ENCODE measurements around the gene TMEM179. TPM values are rescaled to one million over a fixed set of nuclear protein-coding genes. Genes with fewer than 3 reads are reported as not detected.

TMEM179 gene
- total RNA-seq, 2 experiments from 2014 or later, result 0.17 to 0.21 TPM

GRCh38 chr14:104577426-104577825, 27.1 kb downstream of the TMEM179 start:
- intact Hi-C loops (cut with micrococcal nuclease), result no loop called here
- H3K9me3 Mint-ChIP-seq, result no peaks in the 10 kb centered on the region
- CTCF ChIA-PET, result no interaction called here

GRCh38 chr14:104576970-104577332, 27.6 kb downstream of the TMEM179 start:
- Mint-ChIP-seq H3K4me1 (ENCODE audit: low read depth) (no peaks in the 10 kb centered on the region), H3K27ac (no peak overlapping the region), H3K4me3 (no peak overlapping the region), H3K27me3 (ENCODE audit: low read depth) (no peaks in the 10 kb centered on the region), H3K36me3 (ENCODE audit: low read depth) (no peaks in the 10 kb centered on the region), H3K9me3 (no peaks in the 10 kb centered on the region)
- intact Hi-C loops (cut with micrococcal nuclease), result no loop called here
- CTCF ChIA-PET, result no interaction called here
- no peak for DNase-seq

More at GRCh38 chr14:104577426-104577825, 27.1 kb downstream of the TMEM179 start:
- Mint-ChIP-seq H3K27me3 (ENCODE audit: low read depth) (no peaks in the 10 kb centered on the region), H3K36me3 (ENCODE audit: low read depth) (no peaks in the 10 kb centered on the region), H3K27ac (no peak overlapping the region), H3K4me3 (no peak overlapping the region), H3K4me1 (ENCODE audit: low read depth) (no peaks in the 10 kb centered on the region)
- DNase-seq, result no peak

DNA sequence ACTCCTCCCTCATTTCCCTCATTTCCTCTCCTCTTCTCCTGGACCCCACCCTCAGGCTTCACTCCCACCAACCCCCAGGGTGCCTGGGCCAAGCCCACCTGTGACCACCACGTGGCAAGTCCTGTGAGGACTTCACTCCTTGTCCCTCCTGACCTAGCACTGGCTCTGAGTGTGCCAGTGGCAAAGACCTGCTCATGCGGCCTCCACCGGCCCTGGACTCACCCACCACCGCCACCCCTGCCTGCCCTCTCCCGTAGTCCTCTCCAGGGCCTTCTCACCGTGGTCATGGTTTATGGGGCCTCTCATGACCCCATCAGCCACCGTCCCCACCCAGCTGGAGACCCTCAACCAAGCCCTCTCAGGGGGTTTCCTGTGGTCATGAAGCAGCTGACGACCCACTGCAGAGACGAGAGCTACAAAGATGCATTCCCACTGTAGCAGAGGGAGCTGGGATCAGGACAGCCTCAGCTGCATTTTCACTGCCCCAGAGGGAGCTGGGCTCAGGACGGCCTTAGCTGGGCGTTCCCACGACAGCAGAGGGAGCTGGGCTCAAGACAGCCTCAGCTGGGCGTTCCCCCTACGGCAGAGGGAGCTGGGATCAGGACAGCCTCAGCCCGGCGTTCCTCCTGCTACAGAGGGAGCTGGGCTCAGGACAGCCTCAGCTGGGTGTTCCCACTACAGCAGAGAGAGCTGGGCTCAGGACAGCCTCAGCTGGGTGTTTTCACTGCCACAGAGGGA, 28.2 kb downstream of the TMEM179 start:
- intact Hi-C loops (cut with micrococcal nuclease), result no loop called here
- CTCF ChIA-PET, result no interaction called here
- Mint-ChIP-seq H3K9me3 (no peaks in the 10 kb centered on the region), H3K4me1 (ENCODE audit: low read depth) (no peaks in the 10 kb centered on the region), H3K4me3 (no peak overlapping the region), H3K36me3 (ENCODE audit: low read depth) (no peaks in the 10 kb centered on the region), H3K27ac (no peak overlapping the region), H3K27me3 (ENCODE audit: low read depth) (no peaks in the 10 kb centered on the region)
- DNase-seq, result no peak

- no peaks in the 10 kb centered on the region for H3K9me3 Mint-ChIP-seq
- no peaks in the 10 kb centered on the region for H3K27me3 Mint-ChIP-seq (ENCODE audit: low read depth)
- intact Hi-C loops (cut with micrococcal nuclease), result no loop called here
- DNase-seq, result no peak
- H3K4me1 Mint-ChIP-seq (ENCODE audit: low read depth), result no peaks in the 10 kb centered on the region
- CTCF ChIA-PET, result no interaction called here
- H3K4me3 Mint-ChIP-seq, result no peak overlapping the region
- H3K36me3 Mint-ChIP-seq (ENCODE audit: low read depth), result no peaks in the 10 kb centered on the region
- no peak overlapping the region for H3K27ac Mint-ChIP-seq
Measured at GRCh38 chr14:104574978-104575583, 29.5 kb downstream of the TMEM179 start.

GRCh38 chr14:104574536-104574935, 30.0 kb downstream of the TMEM179 start:
- Mint-ChIP-seq H3K4me3 (no peak overlapping the region), H3K27ac (no peak overlapping the region), H3K4me1 (ENCODE audit: low read depth) (no peaks in the 10 kb centered on the region), H3K36me3 (ENCODE audit: low read depth) (no peaks in the 10 kb centered on the region), H3K27me3 (ENCODE audit: low read depth) (no peaks in the 10 kb centered on the region), H3K9me3 (no peaks in the 10 kb centered on the region)
- CTCF ChIA-PET, result interaction anchor here (0.6 to 1.2 kb wide), 2 partner anchors 11 to 34 kb away, joined by 3 to 4 read pairs; no protein-coding TSS in a partner anchor
- no peak for DNase-seq
- intact Hi-C loops (cut with micrococcal nuclease), result no loop called here

- H3K27me3 Mint-ChIP-seq (ENCODE audit: low read depth), result no peaks in the 10 kb centered on the region
- no peak overlapping the region for H3K27ac Mint-ChIP-seq
- no peaks in the 10 kb centered on the region for H3K9me3 Mint-ChIP-seq
- DNase-seq, result no peak
- intact Hi-C loops (cut with micrococcal nuclease), result no loop called here
- no peak overlapping the region for H3K4me3 Mint-ChIP-seq
- CTCF ChIA-PET, result interaction anchor here (0.6 to 1.2 kb wide), 2 partner anchors 10 to 34 kb away, joined by 3 to 4 read pairs; no protein-coding TSS in a partner anchor
- H3K36me3 Mint-ChIP-seq (ENCODE audit: low read depth), result no peaks in the 10 kb centered on the region
- H3K4me1 Mint-ChIP-seq (ENCODE audit: low read depth), result no peaks in the 10 kb centered on the region
Measured at GRCh38 chr14:104573930-104574329, 30.6 kb downstream of the TMEM179 start.

DNA sequence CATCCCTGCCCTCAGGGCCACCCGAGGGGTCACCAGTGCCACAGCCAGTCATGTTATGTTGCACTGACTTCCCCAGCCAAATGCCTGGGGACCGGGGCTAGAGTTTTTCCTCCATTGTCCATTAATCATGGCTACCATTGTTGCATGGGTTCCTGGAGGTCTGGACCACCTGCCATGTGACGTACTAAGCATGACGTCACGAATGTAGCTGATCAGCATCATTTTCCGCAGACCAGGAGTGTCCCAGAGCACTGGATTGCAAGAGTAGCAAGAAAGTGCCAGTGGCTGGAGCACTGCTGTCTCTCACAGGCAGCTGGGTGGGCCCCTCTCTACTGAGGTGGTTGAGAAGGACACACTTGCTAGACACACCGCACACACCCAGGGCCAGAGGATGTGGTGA, 31.9 kb downstream of the TMEM179 start:
- Mint-ChIP-seq H3K36me3 (ENCODE audit: low read depth) (no peaks in the 10 kb centered on the region), H3K4me3 (no peak overlapping the region), H3K4me1 (ENCODE audit: low read depth) (no peaks in the 10 kb centered on the region), H3K9me3 (no peaks in the 10 kb centered on the region), H3K27ac (no peak overlapping the region), H3K27me3 (ENCODE audit: low read depth) (peaks cover under 1% of the 10 kb centered on the region)
- intact Hi-C loops (cut with micrococcal nuclease), result no loop called here
- CTCF ChIA-PET, result no interaction called here
- no peak for DNase-seq

GRCh38 chr14:104572024-104572626, 32.4 kb downstream of the TMEM179 start:
- Mint-ChIP-seq H3K36me3 (ENCODE audit: low read depth) (no peaks in the 10 kb centered on the region), H3K9me3 (no peaks in the 10 kb centered on the region), H3K27me3 (ENCODE audit: low read depth) (peaks cover 2% of the 10 kb centered on the region), H3K27ac (no peak overlapping the region), H3K4me3 (no peak overlapping the region), H3K4me1 (ENCODE audit: low read depth) (no peaks in the 10 kb centered on the region)
- intact Hi-C loops (cut with micrococcal nuclease), result no loop called here
- DNase-seq, result no peak
- CTCF ChIA-PET, result no interaction called here

GRCh38 chr14:104571246-104571645, 33.3 kb downstream of the TMEM179 start:
- CTCF ChIA-PET, result no interaction called here
- Mint-ChIP-seq H3K9me3 (no peaks in the 10 kb centered on the region), H3K36me3 (ENCODE audit: low read depth) (no peaks in the 10 kb centered on the region), H3K27me3 (ENCODE audit: low read depth) (peaks cover 2% of the 10 kb centered on the region), H3K27ac (no peak overlapping the region), H3K4me3 (no peak overlapping the region), H3K4me1 (ENCODE audit: low read depth) (no peaks in the 10 kb centered on the region)
- DNase-seq, result no peak
- intact Hi-C loops (cut with micrococcal nuclease), result no loop called here

- Mint-ChIP-seq H3K27me3 (ENCODE audit: low read depth) (peaks cover 11% of the 10 kb centered on the region), H3K36me3 (ENCODE audit: low read depth) (no peaks in the 10 kb centered on the region), H3K4me1 (ENCODE audit: low read depth) (no peaks in the 10 kb centered on the region), H3K27ac (no peak overlapping the region), H3K4me3 (no peak overlapping the region), H3K9me3 (no peaks in the 10 kb centered on the region)
- no peak for DNase-seq
- intact Hi-C loops (cut with micrococcal nuclease), result no loop called here
- CTCF ChIA-PET, result no interaction called here
Measured at GRCh38 chr14:104569435-104569834, 35.1 kb downstream of the TMEM179 start.

GRCh38 chr14:104568620-104569019, 36.0 kb downstream of the TMEM179 start:
- peaks cover 3% of the 10 kb centered on the region for H3K4me1 Mint-ChIP-seq (ENCODE audit: low read depth)
- no peak for DNase-seq
- H3K4me3 Mint-ChIP-seq, result no peak overlapping the region
- H3K27ac Mint-ChIP-seq, result no peak overlapping the region
- H3K9me3 Mint-ChIP-seq, result no peaks in the 10 kb centered on the region
- CTCF ChIA-PET, result no interaction called here
- intact Hi-C loops (cut with micrococcal nuclease), result no loop called here
- peaks cover 14% of the 10 kb centered on the region for H3K27me3 Mint-ChIP-seq (ENCODE audit: low read depth)
- no peaks in the 10 kb centered on the region for H3K36me3 Mint-ChIP-seq (ENCODE audit: low read depth)

DNA sequence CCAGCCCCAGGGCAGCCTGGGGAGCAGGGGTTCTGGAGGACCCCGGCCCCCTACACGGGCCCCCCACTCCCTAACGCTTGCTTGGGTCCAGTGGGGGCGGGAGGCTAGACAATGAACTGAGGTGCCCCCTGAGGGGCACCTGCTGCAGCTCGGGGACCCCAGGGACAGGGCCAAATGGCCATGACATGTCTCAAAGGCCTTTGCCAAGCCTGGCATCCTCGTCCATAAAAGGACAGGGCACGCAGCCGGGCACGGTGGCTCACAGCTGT, 36.7 kb downstream of the TMEM179 start:
- no peaks in the 10 kb centered on the region for H3K36me3 Mint-ChIP-seq (ENCODE audit: low read depth)
- no peak overlapping the region for H3K27ac Mint-ChIP-seq
- H3K4me1 Mint-ChIP-seq (ENCODE audit: low read depth), result peaks cover 3% of the 10 kb centered on the region
- no peaks in the 10 kb centered on the region for H3K9me3 Mint-ChIP-seq
- CTCF ChIA-PET, result no interaction called here
- intact Hi-C loops (cut with micrococcal nuclease), result no loop called here
- DNase-seq, result no peak
- peaks cover 14% of the 10 kb centered on the region for H3K27me3 Mint-ChIP-seq (ENCODE audit: low read depth)
- H3K4me3 Mint-ChIP-seq, result no peak overlapping the region

All from activated naive CD4-positive, alpha-beta T cell treated with anti-CD3 and anti-CD28 coated beads for 36 hours (primary cell).